WTC11 (cell line): ENCODE results near the gene EIF4E3. TPM values are rescaled to one million over a fixed set of nuclear protein-coding genes. Genes with fewer than 3 reads are reported as not detected.

ENCODE experiments used
- ATAC-seq: fragments of 200-7000 bp; cut with Tn5 transposase; 2 replicates; pipeline ENCODE4 v1.10.0; 2021; ENCODE audit warnings: mild to moderate bottlenecking, moderate library complexity
- CTCF ChIA-PET: fragments of 300-600 bp; sonication (Branson Sonifier 250); formaldehyde crosslinking; loops from one replicate; lab custom pipeline; 2021; ENCODE audit warnings: antibody characterized with exemption; lab: Charles Lee
- POLR2A ChIA-PET: fragments of 350-600 bp; sonication (Branson Sonifier 250); formaldehyde crosslinking; loops from one replicate; lab custom pipeline; 2021; ENCODE audit warnings: antibody characterized with exemption; lab: Charles Lee
- DNase-seq: peaks from one replicate; pipeline ENCODE4 v3.0.0; 2021; ENCODE audit warnings: low spot score
- H3K27ac Mint-ChIP-seq: 2 replicates; pipeline ENCODE4 v1.8.0; 2021; ENCODE audit warnings: mixed read lengths
- H3K27me3 Mint-ChIP-seq: 2 replicates; pipeline ENCODE4 v1.8.0; 2021; ENCODE audit warnings: low read depth, mild to moderate bottlenecking, moderate library complexity, mixed read lengths
- H3K36me3 Mint-ChIP-seq: 2 replicates; pipeline ENCODE4 v1.8.0; 2021; ENCODE audit warnings: mixed read lengths
- H3K4me1 Mint-ChIP-seq: 2 replicates; pipeline ENCODE4 v1.8.0; 2022; ENCODE audit warnings: mixed read lengths
- H3K4me3 Mint-ChIP-seq: 2 replicates; pipeline ENCODE4 v1.8.0; 2021; ENCODE audit warnings: mild to moderate bottlenecking, moderate library complexity, mixed read lengths
- H3K9me3 Mint-ChIP-seq: 2 replicates; pipeline ENCODE4 v1.8.0; 2021; ENCODE audit warnings: mixed read lengths
- CDX4 ChIP-seq: fragments of 250-450 bp; sonication (Bioruptor Pico); IDR thresholded peaks from 2 replicates; pipeline ENCODE4 v1.9.0; 2021; ENCODE audit warnings: moderate library complexity, mild to moderate bottlenecking, inconsistent platforms, borderline replicate concordance
- ETV6 ChIP-seq: sonication (generic); formaldehyde crosslinking; IDR thresholded peaks from 2 replicates; pipeline ENCODE4 v1.8.1; 2022; ENCODE audit warnings: mild to moderate bottlenecking, missing genetic modification reagents
- JUN ChIP-seq: sonication (generic); formaldehyde crosslinking; IDR thresholded peaks from 2 replicates; pipeline ENCODE4 v1.8.0; 2023; ENCODE audit warnings: mild to moderate bottlenecking, missing genetic modification reagents
- MXD4 ChIP-seq: fragments of 250-450 bp; sonication (Bioruptor Pico); IDR thresholded peaks from 2 replicates; pipeline ENCODE4 v1.8.0; 2021; ENCODE audit warnings: mild to moderate bottlenecking, moderate library complexity, borderline replicate concordance
- NR3C1 ChIP-seq: sonication (generic); formaldehyde crosslinking; conservative IDR thresholded peaks from 2 replicates; pipeline ENCODE4 v1.8.1; 2023; ENCODE audit warnings: low read depth, mild to moderate bottlenecking, missing genetic modification reagents
- SP1 ChIP-seq: sonication (generic); formaldehyde crosslinking; conservative IDR thresholded peaks from 2 replicates; pipeline ENCODE4 v1.8.1; 2022; ENCODE audit warnings: missing genetic modification reagents
- TP53 ChIP-seq: sonication (generic); formaldehyde crosslinking; IDR thresholded peaks from 2 replicates; pipeline ENCODE4 v1.8.1; 2023; ENCODE audit warnings: mild to moderate bottlenecking, missing genetic modification reagents
- ZNF138 ChIP-seq: sonication (generic); formaldehyde crosslinking; conservative IDR thresholded peaks from 2 replicates; pipeline ENCODE4 v1.8.1; 2022; ENCODE audit warnings: mild to moderate bottlenecking, moderate library complexity, missing genetic modification reagents
- ZNF423 ChIP-seq: fragments of 250-450 bp; sonication (Bioruptor Pico); IDR thresholded peaks from 2 replicates; pipeline ENCODE4 v2.1.2; 2022; ENCODE audit warnings: mild to moderate bottlenecking, moderate library complexity
- ZNF532 ChIP-seq: fragments of 250-450 bp; sonication (Bioruptor Pico); IDR thresholded peaks from 2 replicates; pipeline ENCODE4 v1.9.0; 2021; ENCODE audit warnings: mild to moderate bottlenecking, borderline replicate concordance
- total RNA-seq: library from RNA; stranded (reverse); gene quantifications from 3 replicates; pipeline ENCODE4 v1.2.3, GENCODE V29; 2021
- TF ChIP-seq, protein P1 (sequence below): sonication (generic); formaldehyde crosslinking; IDR thresholded peaks from 2 replicates; pipeline ENCODE4 v1.8.1; 2023; ENCODE audit warnings: mild to moderate bottlenecking, missing genetic modification reagents
- TF ChIP-seq, protein P2 (sequence below): fragments of 250-450 bp; sonication (Bioruptor Pico); IDR thresholded peaks from 2 replicates; pipeline ENCODE4 v1.9.0; 2021; ENCODE audit warnings: mild to moderate bottlenecking
- TF ChIP-seq, protein P3 (sequence below): sonication (generic); formaldehyde crosslinking; IDR thresholded peaks from 2 replicates; pipeline ENCODE4 v1.8.1; 2022; ENCODE audit warnings: low read depth, missing genetic modification reagents, borderline replicate concordance

The EIF4E3 gene
- total RNA-seq, 1 experiment from 2014 or later: 16.5 TPM

- TF ChIP-seq, protein P1, sequence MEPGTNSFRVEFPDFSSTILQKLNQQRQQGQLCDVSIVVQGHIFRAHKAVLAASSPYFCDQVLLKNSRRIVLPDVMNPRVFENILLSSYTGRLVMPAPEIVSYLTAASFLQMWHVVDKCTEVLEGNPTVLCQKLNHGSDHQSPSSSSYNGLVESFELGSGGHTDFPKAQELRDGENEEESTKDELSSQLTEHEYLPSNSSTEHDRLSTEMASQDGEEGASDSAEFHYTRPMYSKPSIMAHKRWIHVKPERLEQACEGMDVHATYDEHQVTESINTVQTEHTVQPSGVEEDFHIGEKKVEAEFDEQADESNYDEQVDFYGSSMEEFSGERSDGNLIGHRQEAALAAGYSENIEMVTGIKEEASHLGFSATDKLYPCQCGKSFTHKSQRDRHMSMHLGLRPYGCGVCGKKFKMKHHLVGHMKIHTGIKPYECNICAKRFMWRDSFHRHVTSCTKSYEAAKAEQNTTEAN (CRISPR knock-in tag): no peak
- TF ChIP-seq JUN (CRISPR knock-in tag): no peak
Measured at GRCh38 chr3:71724171-71724453, 1.1 kb downstream of the EIF4E3 start (continued).

- POLR2A ChIA-PET: no interaction called here
Measured at GRCh38 chr3:71723452-71724170, 1.6 kb downstream of the EIF4E3 start.

More at GRCh38 chr3:71723452-71724170, 1.6 kb downstream of the EIF4E3 start:
- Mint-ChIP-seq H3K27me3 (peaks cover 35% of the 10 kb centered on the region), H3K27ac (no peak overlapping the region), H3K9me3 (no peaks in the 10 kb centered on the region), H3K4me3 (peak overlapping the region; percentile 78), H3K36me3 (no peaks in the 10 kb centered on the region), H3K4me1 (peaks cover 23% of the 10 kb centered on the region)
- CTCF ChIA-PET: no interaction called here
- DNase-seq (no peak), ATAC-seq (no peak)
- TF ChIP-seq, protein P2, sequence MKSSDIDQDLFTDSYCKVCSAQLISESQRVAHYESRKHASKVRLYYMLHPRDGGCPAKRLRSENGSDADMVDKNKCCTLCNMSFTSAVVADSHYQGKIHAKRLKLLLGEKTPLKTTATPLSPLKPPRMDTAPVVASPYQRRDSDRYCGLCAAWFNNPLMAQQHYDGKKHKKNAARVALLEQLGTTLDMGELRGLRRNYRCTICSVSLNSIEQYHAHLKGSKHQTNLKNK (CRISPR knock-in tag): no peak
- TF ChIP-seq SP1 (CRISPR knock-in tag): no peak
- TF ChIP-seq ETV6 (CRISPR knock-in tag): no peak
- TF ChIP-seq TP53: no peak
- TF ChIP-seq ZNF423: no peak
- TF ChIP-seq NR3C1 (CRISPR knock-in tag): no peak
- TF ChIP-seq, protein P3, sequence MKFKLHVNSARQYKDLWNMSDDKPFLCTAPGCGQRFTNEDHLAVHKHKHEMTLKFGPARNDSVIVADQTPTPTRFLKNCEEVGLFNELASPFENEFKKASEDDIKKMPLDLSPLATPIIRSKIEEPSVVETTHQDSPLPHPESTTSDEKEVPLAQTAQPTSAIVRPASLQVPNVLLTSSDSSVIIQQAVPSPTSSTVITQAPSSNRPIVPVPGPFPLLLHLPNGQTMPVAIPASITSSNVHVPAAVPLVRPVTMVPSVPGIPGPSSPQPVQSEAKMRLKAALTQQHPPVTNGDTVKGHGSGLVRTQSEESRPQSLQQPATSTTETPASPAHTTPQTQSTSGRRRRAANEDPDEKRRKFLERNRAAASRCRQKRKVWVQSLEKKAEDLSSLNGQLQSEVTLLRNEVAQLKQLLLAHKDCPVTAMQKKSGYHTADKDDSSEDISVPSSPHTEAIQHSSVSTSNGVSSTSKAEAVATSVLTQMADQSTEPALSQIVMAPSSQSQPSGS (CRISPR knock-in tag): no peak
- TF ChIP-seq ZNF532: no peak
- no peak for TF ChIP-seq ZNF138
- no peak for TF ChIP-seq MXD4 (CRISPR knock-in tag)
- no peak for TF ChIP-seq CDX4 (CRISPR knock-in tag)
